Liver (tissue), 9 donors: Measurements from ENCODE around the gene CDC42BPB. TPM values are rescaled to one million over a fixed set of nuclear protein-coding genes. Genes with fewer than 3 reads are reported as not detected.

ENCODE experiments used
- DNase-seq: peaks from one replicate; pipeline ENCODE4 v3.0.0-alpha.2; 2017; ENCODE audit warnings: low spot score
- H3K27ac ChIP-seq, 2 donors: one replicate each; pipeline ENCODE4 v1.7.0; 2013; ENCODE audit warnings: inconsistent platforms in 2 of 2, low read length in 2 of 2, control low read depth in 1 of 2, low read depth in 1 of 2, mild to moderate bottlenecking in 1 of 2
- H3K27me3 ChIP-seq, 4 donors: one replicate each; pipeline versions ENCODE4 v1.6.1 to v1.7.0; 2013; ENCODE audit warnings: low read length in 3 of 4, inconsistent platforms in 1 of 4, mild to moderate bottlenecking in 1 of 4, moderate library complexity in 1 of 4; ENCODE audit not compliant: control insufficient read depth in 4 of 4, insufficient read depth in 4 of 4
- H3K36me3 ChIP-seq, 4 donors: one replicate each; pipeline versions ENCODE4 v1.6.1 to v1.7.0; 2013; ENCODE audit warnings: low read length in 3 of 4, mild to moderate bottlenecking in 3 of 4, low read depth in 1 of 4, moderate library complexity in 1 of 4; ENCODE audit not compliant: control insufficient read depth in 4 of 4, insufficient read depth in 3 of 4
- H3K4me1 ChIP-seq, 4 donors: one replicate each; pipeline versions ENCODE4 v1.6.1 to v1.7.0; 2013; ENCODE audit warnings: low read length in 3 of 4, mild to moderate bottlenecking in 3 of 4, moderate library complexity in 1 of 4; ENCODE audit not compliant: control insufficient read depth in 4 of 4, insufficient read depth in 4 of 4
- H3K4me3 ChIP-seq, 3 donors: one replicate each; pipeline versions ENCODE4 v1.6.1 to v1.7.0; 2013; ENCODE audit warnings: low read length in 3 of 3, control low read depth in 1 of 3, low read depth in 1 of 3, mild to moderate bottlenecking in 1 of 3
- H3K9ac ChIP-seq, 2 donors: one replicate each; pipeline ENCODE4 v1.7.0; 2013; ENCODE audit warnings: low read length in 2 of 2, mild to moderate bottlenecking in 2 of 2, moderate library complexity in 2 of 2, control low read depth in 1 of 2, low read depth in 1 of 2
- H3K9me3 ChIP-seq, 4 donors: one replicate each; pipeline versions ENCODE4 v1.6.1 to v1.7.0; 2013; ENCODE audit warnings: low read length in 3 of 4; ENCODE audit not compliant: control insufficient read depth in 4 of 4
- EGR1 ChIP-seq, 2 donors: IDR thresholded peaks; 2 replicates each; pipeline ENCODE4 v1.6.1; 2016 to 2018; ENCODE audit warnings: antibody characterized with exemption in 2 of 2, low read depth in 2 of 2
- FOXA1 ChIP-seq: IDR thresholded peaks from 2 replicates; pipeline ENCODE4 v1.6.1; 2016; ENCODE audit warnings: antibody characterized with exemption
- FOXA2 ChIP-seq: IDR thresholded peaks from 2 replicates; pipeline ENCODE4 v1.6.1; 2016; ENCODE audit warnings: antibody characterized with exemption
- GABPA ChIP-seq, 2 donors: IDR thresholded peaks in 1 of 2; conservative IDR thresholded peaks in 1 of 2; 2 replicates each; pipeline ENCODE4 v1.6.1; 2016; ENCODE audit warnings: antibody characterized with exemption in 2 of 2, mild to moderate bottlenecking in 1 of 2, moderate library complexity in 1 of 2
- HNF4A ChIP-seq, 2 donors: conservative IDR thresholded peaks; 2 replicates each; pipeline ENCODE4 v1.6.1; 2016; ENCODE audit warnings: antibody characterized with exemption in 2 of 2, mild to moderate bottlenecking in 2 of 2
- HNF4G ChIP-seq: IDR thresholded peaks from 2 replicates; pipeline ENCODE4 v1.6.1; 2016; ENCODE audit warnings: antibody characterized with exemption
- JUND ChIP-seq, 2 donors: IDR thresholded peaks; 2 replicates each; pipeline ENCODE4 v1.6.1; 2016; ENCODE audit warnings: antibody characterized with exemption in 2 of 2
- MAX ChIP-seq: IDR thresholded peaks from 2 replicates; pipeline ENCODE4 v1.6.1; 2016; ENCODE audit warnings: antibody characterized with exemption
- NR2F2 ChIP-seq: IDR thresholded peaks from 2 replicates; pipeline ENCODE4 v1.6.1; 2016; ENCODE audit warnings: antibody characterized with exemption
- RAD21 ChIP-seq, 2 donors: IDR thresholded peaks; 2 replicates each; pipeline ENCODE4 v1.6.1; 2016; ENCODE audit warnings: antibody characterized with exemption in 2 of 2, mild to moderate bottlenecking in 2 of 2
- REST ChIP-seq: IDR thresholded peaks from 2 replicates; pipeline ENCODE4 v1.6.1; 2016; ENCODE audit warnings: antibody characterized with exemption, mild to moderate bottlenecking
- RXRA ChIP-seq, 2 donors: IDR thresholded peaks; 2 replicates each; pipeline ENCODE4 v1.6.1; 2017 to 2018; ENCODE audit warnings: antibody characterized with exemption in 2 of 2, mild to moderate bottlenecking in 1 of 2
- SP1 ChIP-seq: IDR thresholded peaks from 2 replicates; pipeline ENCODE4 v1.6.1; 2018; ENCODE audit warnings: antibody characterized with exemption, mild to moderate bottlenecking
- TAF1 ChIP-seq: conservative IDR thresholded peaks from 2 replicates; pipeline ENCODE4 v1.6.1; 2016; ENCODE audit warnings: antibody characterized with exemption, mild to moderate bottlenecking
- YY1 ChIP-seq: IDR thresholded peaks from 2 replicates; pipeline ENCODE4 v1.6.1; 2016; ENCODE audit warnings: antibody characterized with exemption, mild to moderate bottlenecking
- ZBTB33 ChIP-seq: IDR thresholded peaks from 2 replicates; pipeline ENCODE4 v1.6.1; 2016; ENCODE audit warnings: antibody characterized with exemption
- WGBS: extraction: QIAGEN DNeasy Blood & Tissue Kit; methylation state at CpG from one replicate; pipeline ENCODE4 v1.1.7; 2013; 5-methylcytosine and 5-hydroxymethylcytosine counted together
- polyA plus RNA-seq, 2 donors: library from polyadenylated mRNA; stranded (reverse) in 1 of 2; unstranded in 1 of 2; fragments of 200-250 nt in 1 of 2; fragments of >200 nt in 1 of 2; fragmentation: Nextera tagmentation in 1 of 2; extraction: Ambion mirVana in 1 of 2; gene quantifications; one replicate each; pipeline versions ENCODE4 v1.2.1 to v1.2.3, GENCODE V29; 2013 to 2015
- total RNA-seq, 2 donors: library from RNA; depleted of rRNA; stranded (reverse); fragments of >200 nt; gene quantifications; one replicate each; pipeline ENCODE4 v1.2.3, GENCODE V29; 2014
- donor health status: healthy.
- donor health status: healthy.
- donor health status: healthy.
- donor health status: healthy.
- donor health status: healthy.

Gene CDC42BPB
- total and polyA plus RNA-seq, 4 donors = 4.1 to 78.7 (median 29.7) TPM

- Histone ChIP-seq H3K9ac (no peak overlapping the region), H3K36me3 (peaks cover 11 to 74% (median 34%) of the 10 kb centered on the region in 4 donors), H3K4me3 (no peak overlapping the region), H3K27ac (no peak overlapping the region), H3K27me3 (no peaks in the 10 kb centered on the region), H3K4me1 (no peaks in the 10 kb centered on the region), H3K9me3 (peaks cover 0 to 3% (median under 1%) of the 10 kb centered on the region in 4 donors)
- DNase-seq = no peak
- WGBS = 89% methylated on average over 15 of the region's 15 CpGs
- TF ChIP-seq TAF1 (no peak), JUND (IDR thresholded peaks at IDR 0.05) (no peak), HNF4G (no peak), FOXA2 (no peak), GABPA (IDR thresholded peaks at IDR 0.05 in 1 of 2, conservative IDR thresholded peaks at IDR 0.05 in 1 of 2) (no peak), RXRA (IDR thresholded peaks at IDR 0.05) (no peak), SP1 (no peak), RAD21 (IDR thresholded peaks at IDR 0.05) (no peak), FOXA1 (no peak), ZBTB33 (no peak), MAX (no peak)
Measured at GRCh38 chr14:102982852-102983470, 74.4 kb downstream of the CDC42BPB start.

- WGBS = 88% methylated on average over 8 of the region's 8 CpGs
- H3K4me1 ChIP-seq = no peaks in the 10 kb centered on the region
- peaks cover 19 to 78% (median 36%) of the 10 kb centered on the region in 4 donors for H3K36me3 ChIP-seq
Measured at GRCh38 chr14:102980409-102980810, 76.9 kb downstream of the CDC42BPB start.

More at GRCh38 chr14:102980409-102980810, 76.9 kb downstream of the CDC42BPB start:
- H3K27me3 ChIP-seq = no peaks in the 10 kb centered on the region
- no peak overlapping the region for H3K4me3 ChIP-seq
- H3K9ac ChIP-seq = no peak overlapping the region
- no peaks in the 10 kb centered on the region for H3K9me3 ChIP-seq
- DNase-seq = no peak
- no peak for TF ChIP-seq EGR1 (IDR thresholded peaks at IDR 0.05; ENCODE audit: low read depth in 2 of 2)
- no peak for TF ChIP-seq REST
- no peak for TF ChIP-seq RXRA (IDR thresholded peaks at IDR 0.05)
- TF ChIP-seq JUND (IDR thresholded peaks at IDR 0.05) = no peak
- TF ChIP-seq GABPA (IDR thresholded peaks at IDR 0.05 in 1 of 2, conservative IDR thresholded peaks at IDR 0.05 in 1 of 2) = no peak
- TF ChIP-seq YY1 = no peak
- no peak for TF ChIP-seq HNF4A (conservative IDR thresholded peaks at IDR 0.05)
- TF ChIP-seq MAX = no peak
- TF ChIP-seq NR2F2 = no peak
- no peak overlapping the region for H3K27ac ChIP-seq
